ENCODE data around the gene DPF3.

DPF3 gene

DNA sequence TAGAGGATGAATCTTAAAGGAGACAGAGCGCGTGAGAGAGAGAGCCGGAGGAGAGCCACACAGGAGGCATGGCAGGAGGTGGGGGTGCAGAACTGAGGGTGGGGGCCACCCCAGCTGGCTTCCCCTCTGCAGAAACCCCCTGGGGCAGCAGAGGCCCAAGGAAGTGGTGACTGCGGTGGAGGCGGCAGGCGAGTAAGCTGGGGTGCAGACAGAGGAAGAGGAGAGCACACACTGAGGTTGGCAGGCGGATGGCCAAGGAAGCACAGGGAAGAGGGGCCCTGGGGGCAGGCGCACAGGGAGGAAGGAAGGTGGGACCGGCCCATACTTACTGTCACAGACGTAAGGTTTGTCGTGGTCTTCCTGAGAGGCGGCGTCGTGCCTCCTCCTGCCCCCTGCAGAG, 179.8 kb downstream of the DPF3 start:
- TF ChIP-seq, protein P1, sequence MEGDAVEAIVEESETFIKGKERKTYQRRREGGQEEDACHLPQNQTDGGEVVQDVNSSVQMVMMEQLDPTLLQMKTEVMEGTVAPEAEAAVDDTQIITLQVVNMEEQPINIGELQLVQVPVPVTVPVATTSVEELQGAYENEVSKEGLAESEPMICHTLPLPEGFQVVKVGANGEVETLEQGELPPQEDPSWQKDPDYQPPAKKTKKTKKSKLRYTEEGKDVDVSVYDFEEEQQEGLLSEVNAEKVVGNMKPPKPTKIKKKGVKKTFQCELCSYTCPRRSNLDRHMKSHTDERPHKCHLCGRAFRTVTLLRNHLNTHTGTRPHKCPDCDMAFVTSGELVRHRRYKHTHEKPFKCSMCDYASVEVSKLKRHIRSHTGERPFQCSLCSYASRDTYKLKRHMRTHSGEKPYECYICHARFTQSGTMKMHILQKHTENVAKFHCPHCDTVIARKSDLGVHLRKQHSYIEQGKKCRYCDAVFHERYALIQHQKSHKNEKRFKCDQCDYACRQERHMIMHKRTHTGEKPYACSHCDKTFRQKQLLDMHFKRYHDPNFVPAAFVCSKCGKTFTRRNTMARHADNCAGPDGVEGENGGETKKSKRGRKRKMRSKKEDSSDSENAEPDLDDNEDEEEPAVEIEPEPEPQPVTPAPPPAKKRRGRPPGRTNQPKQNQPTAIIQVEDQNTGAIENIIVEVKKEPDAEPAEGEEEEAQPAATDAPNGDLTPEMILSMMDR (IDR thresholded peaks at IDR 0.05; ENCODE audit: borderline replicate concordance, insufficient read depth, low read depth, low read length) = no peak
- no peak overlapping the region for H3K4me3 ChIP-seq (ENCODE audit: low read depth, low read length)

DNA sequence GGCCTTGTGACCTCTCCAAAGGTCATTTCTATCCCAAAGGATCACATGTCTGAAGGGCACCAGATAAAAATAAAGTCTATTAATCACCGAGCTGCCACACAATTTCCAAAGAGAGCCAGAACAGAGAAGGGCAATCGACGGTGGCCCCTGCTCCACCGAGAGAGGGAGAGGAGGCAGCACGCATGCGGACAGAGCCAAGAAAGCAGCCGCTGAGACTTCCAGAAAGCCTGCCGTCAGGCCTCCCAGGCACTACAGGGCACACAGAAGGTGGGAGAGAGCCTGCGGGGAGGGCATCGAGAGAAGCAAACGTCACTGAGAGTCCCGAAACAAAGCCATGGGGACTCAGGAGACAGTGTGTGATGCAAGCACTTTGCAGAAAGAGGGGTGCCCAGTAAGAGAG, 182.0 kb downstream of the DPF3 start:
- TF ChIP-seq, protein P1 (IDR thresholded peaks at IDR 0.05; ENCODE audit: borderline replicate concordance, insufficient read depth, low read depth, low read length) = no peak
- no peak overlapping the region for H3K4me3 ChIP-seq (ENCODE audit: low read depth, low read length)

DNA sequence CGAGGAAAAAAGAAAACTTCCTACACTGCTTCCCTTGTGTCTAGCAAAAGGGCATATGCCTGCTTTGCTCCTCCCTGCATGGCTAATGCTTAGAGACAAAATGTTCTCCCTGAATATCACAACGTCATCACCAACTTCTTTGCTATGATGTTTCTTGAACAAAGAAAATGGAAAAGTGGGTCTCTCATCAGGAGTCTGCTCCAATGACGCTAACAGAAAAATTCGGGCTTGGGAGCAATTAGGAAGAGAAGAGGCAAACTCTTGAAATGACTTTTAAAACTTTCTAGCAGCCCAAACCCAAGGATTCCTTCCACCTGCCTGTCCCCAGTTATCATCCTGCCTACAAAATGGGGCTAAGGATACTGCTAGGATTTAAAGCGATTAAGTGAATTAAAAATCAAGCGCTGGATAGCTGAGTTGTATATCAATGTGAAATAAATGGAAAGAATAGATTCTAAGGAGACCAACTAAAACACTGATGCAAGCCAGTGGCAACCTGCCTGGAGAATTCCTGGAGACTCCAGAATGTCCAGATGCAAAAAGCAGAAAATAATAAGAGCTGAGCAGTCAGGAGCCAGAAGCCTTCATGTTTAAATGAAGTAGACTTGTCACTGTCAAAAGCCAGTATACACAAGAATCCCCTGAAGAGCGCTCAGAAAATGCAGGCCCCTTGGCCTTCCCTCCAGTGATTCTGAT, 183.8 kb downstream of the DPF3 start:
- H3K4me3 ChIP-seq (ENCODE audit: low read depth, low read length) = no peak overlapping the region
- TF ChIP-seq, protein P1 (IDR thresholded peaks at IDR 0.05; ENCODE audit: borderline replicate concordance, insufficient read depth, low read depth, low read length) = no peak

DNA sequence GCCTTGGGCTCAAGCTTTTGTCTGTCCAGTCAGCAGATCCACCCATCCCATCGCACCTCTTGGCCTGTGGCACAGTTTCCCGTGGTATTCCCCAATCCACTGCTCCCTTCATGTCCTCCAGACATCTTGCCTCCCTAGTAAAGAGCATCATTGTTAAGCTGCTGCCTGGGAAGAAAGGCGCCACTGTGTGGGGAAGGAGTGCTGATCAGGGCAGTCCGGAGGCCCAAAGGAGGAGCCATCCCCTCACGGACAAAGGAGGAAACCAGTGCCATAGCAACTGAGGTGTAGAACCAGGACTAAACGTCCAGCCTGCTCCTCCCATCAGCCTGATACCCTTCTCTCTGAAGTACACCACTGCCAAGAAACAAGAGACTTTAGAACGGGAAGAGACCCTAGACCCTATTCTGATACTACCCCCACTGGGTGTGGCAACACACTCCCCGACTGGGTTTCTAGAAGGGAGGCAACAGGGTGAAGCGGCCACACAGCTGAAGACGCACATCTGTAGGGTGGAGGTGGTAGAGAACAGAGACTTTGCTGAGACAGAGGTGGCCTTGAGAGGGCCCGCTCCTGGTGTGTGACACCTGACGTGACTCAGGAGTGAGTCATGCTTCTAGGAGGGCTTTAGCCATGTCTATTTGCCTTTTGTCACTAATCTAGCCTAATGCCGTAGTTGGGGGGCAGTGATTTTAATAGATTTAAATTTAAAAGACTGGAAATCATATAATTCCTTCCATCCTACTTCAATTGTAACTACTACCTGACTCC, 185.0 kb downstream of the DPF3 start:
- no peak overlapping the region for H3K4me3 ChIP-seq (ENCODE audit: low read depth, low read length)
- TF ChIP-seq, protein P1 (IDR thresholded peaks at IDR 0.05; ENCODE audit: borderline replicate concordance, insufficient read depth, low read depth, low read length) = no peak

DNA sequence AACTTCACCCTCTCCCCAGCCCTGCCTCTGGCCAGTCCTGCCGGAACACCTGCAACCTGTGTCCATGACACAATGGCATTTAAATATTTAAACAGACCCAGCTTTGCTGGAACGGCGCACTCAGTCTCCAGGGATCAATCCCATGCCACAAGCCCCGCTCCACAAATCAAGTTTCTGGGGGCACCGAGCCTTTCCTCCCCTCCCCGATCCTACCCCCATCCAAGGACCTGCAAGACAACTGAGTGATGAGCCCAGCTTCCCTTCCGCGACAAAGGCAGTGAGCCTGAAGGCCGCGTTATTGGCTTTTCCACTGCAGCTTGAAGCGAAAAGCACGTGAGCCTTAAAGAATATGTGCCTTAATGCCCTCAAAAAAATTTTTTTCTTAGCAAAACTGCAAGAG, 185.7 kb downstream of the DPF3 start:
- H3K4me3 ChIP-seq (ENCODE audit: low read depth, low read length) = no peak overlapping the region
- TF ChIP-seq, protein P1 (IDR thresholded peaks at IDR 0.05; ENCODE audit: borderline replicate concordance, insufficient read depth, low read depth, low read length) = no peak

DNA sequence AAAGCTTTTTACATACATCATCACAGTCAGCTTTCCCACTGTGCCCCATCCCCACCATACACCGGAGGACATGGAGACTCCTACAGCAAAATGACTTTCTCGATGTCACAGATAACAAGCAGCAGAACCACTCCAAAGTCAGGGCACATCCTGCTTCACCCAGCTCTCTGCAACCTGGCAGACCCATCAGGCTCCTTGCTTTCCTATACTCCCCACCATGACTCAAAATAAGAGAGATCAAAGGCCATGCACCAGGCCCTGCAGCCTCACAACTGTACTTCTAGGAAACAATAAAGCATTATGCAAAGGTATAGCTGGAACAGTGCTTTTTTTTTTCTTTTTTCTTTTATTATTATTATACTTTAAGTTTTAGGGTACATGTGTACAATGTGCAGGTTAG, 187.4 kb downstream of the DPF3 start:
- no peak overlapping the region for H3K4me3 ChIP-seq (ENCODE audit: low read depth, low read length)
- TF ChIP-seq, protein P1 (IDR thresholded peaks at IDR 0.05; ENCODE audit: borderline replicate concordance, insufficient read depth, low read depth, low read length) = no peak

DNA sequence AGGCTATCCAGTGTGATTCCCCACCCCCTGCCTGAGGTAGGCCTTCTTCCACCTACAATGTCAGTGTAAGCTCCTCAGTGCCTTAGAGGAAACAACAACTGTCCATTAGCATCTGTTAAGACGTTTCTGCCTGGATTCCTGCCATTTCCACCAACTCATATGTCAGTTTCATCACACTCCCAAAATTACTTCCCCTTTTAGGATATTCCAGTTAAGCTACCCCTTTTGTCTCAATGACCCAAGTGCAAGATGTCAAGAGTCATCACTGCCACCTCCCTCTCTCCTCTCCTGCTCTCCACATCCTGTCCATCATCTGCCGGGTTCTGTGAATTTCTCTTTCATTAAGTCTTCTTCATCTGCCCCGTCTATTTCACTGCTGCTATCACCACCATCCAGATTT, 189.4 kb downstream of the DPF3 start:
- H3K4me3 ChIP-seq (ENCODE audit: low read depth, low read length) = no peak overlapping the region
- TF ChIP-seq, protein P1 (IDR thresholded peaks at IDR 0.05; ENCODE audit: borderline replicate concordance, insufficient read depth, low read depth, low read length) = no peak
